Thyroid gland (tissue), 4 donors: ENCODE results near the gene NOTCH2. TPM values are rescaled to one million over a fixed set of nuclear protein-coding genes. Genes with fewer than 3 reads are reported as not detected.
"Not testable (repeated sequence)": the region's sequence is repeated elsewhere in the genome, so short reads cannot be mapped to it uniquely, and the experiment has no call there.

Experiments
- DNase-seq, 2 donors: peaks; one replicate each; pipeline ENCODE4 v3.0.0-alpha.2; 2019
- H3K27ac ChIP-seq, 3 donors: fragments of 200-600 bp; sonication (generic); 1 replicate in 2 of 3; 2 replicates in 1 of 3; pipeline ENCODE4 v1.5.1; 2016 to 2019; ENCODE audit warnings: mild to moderate bottlenecking in 1 of 3, moderate library complexity in 1 of 3
- H3K27me3 ChIP-seq: fragments of 200-600 bp; sonication (generic); one replicate; pipeline ENCODE4 v1.5.1; 2019
- H3K36me3 ChIP-seq, 2 donors: fragments of 200-600 bp; sonication (generic); one replicate each; pipeline ENCODE4 v1.5.1; 2016 to 2019
- H3K4me1 ChIP-seq, 2 donors: fragments of 200-600 bp; sonication (generic); one replicate each; pipeline ENCODE4 v1.5.1; 2017 to 2019
- H3K4me3 ChIP-seq, 3 donors: fragments of 200-600 bp; sonication (generic); replicated peaks in 1 of 3; 1 replicate in 2 of 3; 2 replicates in 1 of 3; pipeline ENCODE4 v1.5.1; 2016; ENCODE audit warnings: mild to moderate bottlenecking in 1 of 3
- H3K9me3 ChIP-seq: fragments of 200-600 bp; sonication (generic); one replicate; pipeline ENCODE4 v1.5.1; 2017
- WGBS, 2 donors: methylation state at CpG; one replicate each; pipeline ENCODE4 v1.1.5; 2017; 5-methylcytosine and 5-hydroxymethylcytosine counted together
- intact Hi-C: fragments of 100-400 bp; cut with DNase I; formaldehyde crosslinking; loops from one replicate; pipeline ENCODE4 v1.15.1; 2023
- total RNA-seq, 4 donors: library from RNA; depleted of rRNA; stranded (reverse); fragments of >200 nt; gene quantifications; one replicate each; pipeline ENCODE4 v1.2.3, GENCODE V29; 2016

The NOTCH2 gene
- total RNA-seq, 4 donors from 2014 or later = 87.2 to 142 (median 115) TPM

- 100% methylated on average over 1 of the region's 6 CpGs for WGBS, 2 donors
- H3K4me1 ChIP-seq, H3K27me3 ChIP-seq, intact Hi-C loops, H3K36me3 ChIP-seq, DNase-seq, H3K27ac ChIP-seq, H3K9me3 ChIP-seq, H3K4me3 ChIP-seq: not testable (repeated sequence)
These were observed 29.7 kb upstream of the NOTCH2 start for GRCh38 chr1:120098986-120099759.

GRCh38 chr1:120096981-120097545 lies 27.6 kb upstream of the NOTCH2 start:
- DNase-seq, H3K36me3 ChIP-seq, H3K4me3 ChIP-seq, H3K4me1 ChIP-seq, intact Hi-C loops, H3K27ac ChIP-seq, H3K9me3 ChIP-seq, H3K27me3 ChIP-seq: not testable (repeated sequence)
- WGBS, 2 donors = 88 to 93% methylated on average over 1 of the region's 1 CpG

GRCh38 chr1:120093548-120094181 lies 24.2 kb upstream of the NOTCH2 start:
- intact Hi-C loops, H3K4me3 ChIP-seq, H3K4me1 ChIP-seq, H3K27ac ChIP-seq, DNase-seq, H3K9me3 ChIP-seq, H3K27me3 ChIP-seq, H3K36me3 ChIP-seq: not testable (repeated sequence)
- 80 to 98% methylated on average over 2 of the region's 4 CpGs for WGBS, 2 donors

GRCh38 chr1:120092232-120093218 lies 23.1 kb upstream of the NOTCH2 start:
- H3K36me3 ChIP-seq, H3K4me3 ChIP-seq, H3K4me1 ChIP-seq, H3K27me3 ChIP-seq, H3K9me3 ChIP-seq, intact Hi-C loops, H3K27ac ChIP-seq, DNase-seq: not testable (repeated sequence)
- WGBS, 2 donors = 79 to 81% methylated on average over 4 of the region's 4 CpGs

GRCh38 chr1:120090830-120091229 lies 21.4 kb upstream of the NOTCH2 start:
- H3K27me3 ChIP-seq, intact Hi-C loops, DNase-seq, H3K36me3 ChIP-seq, H3K9me3 ChIP-seq, H3K4me3 ChIP-seq, H3K27ac ChIP-seq, H3K4me1 ChIP-seq: not testable (repeated sequence)
- no CpG with 5 or more reads among the region's 1 CpG for WGBS, 2 donors

- H3K4me3 ChIP-seq, intact Hi-C loops, H3K27ac ChIP-seq, H3K4me1 ChIP-seq, H3K27me3 ChIP-seq, H3K9me3 ChIP-seq, H3K36me3 ChIP-seq, DNase-seq: not testable (repeated sequence)
- WGBS, 2 donors = 81 to 87% methylated on average over 3 of the region's 4 CpGs
These were observed 18.5 kb upstream of the NOTCH2 start for GRCh38 chr1:120087959-120088358.

- H3K27ac ChIP-seq, H3K27me3 ChIP-seq, H3K9me3 ChIP-seq, H3K36me3 ChIP-seq, DNase-seq, H3K4me3 ChIP-seq, intact Hi-C loops, H3K4me1 ChIP-seq: not testable (repeated sequence)
- WGBS, 2 donors = no CpG with 5 or more reads among the region's 8 CpGs
These were observed 405 bp upstream of the NOTCH2 start for GRCh38 chr1:120069920-120070214.

GRCh38 chr1:120068683-120069066 lies 787 bp downstream of the NOTCH2 start:
- intact Hi-C loops, H3K9me3 ChIP-seq, H3K27me3 ChIP-seq, H3K4me1 ChIP-seq, H3K36me3 ChIP-seq: not testable (repeated sequence)
- DNase-seq = peak; percentile 38 to 44
- peak overlapping the region; percentile 50 to 94 (median 89) for H3K27ac ChIP-seq
- WGBS, 2 donors = no CpG with 5 or more reads among the region's 28 CpGs
- H3K4me3 ChIP-seq = peak overlapping the region in 2 of 3 donors; percentile 30 to 67

GRCh38 chr1:120048208-120048607 lies 21.3 kb downstream of the NOTCH2 start:
- WGBS, 2 donors = 45 to 52% methylated on average over 1 of the region's 2 CpGs
- DNase-seq, H3K4me3 ChIP-seq, intact Hi-C loops, H3K9me3 ChIP-seq, H3K27me3 ChIP-seq, H3K4me1 ChIP-seq, H3K27ac ChIP-seq, H3K36me3 ChIP-seq: not testable (repeated sequence)

- H3K27ac ChIP-seq, H3K9me3 ChIP-seq, intact Hi-C loops, H3K36me3 ChIP-seq, DNase-seq, H3K4me1 ChIP-seq, H3K4me3 ChIP-seq, H3K27me3 ChIP-seq: not testable (repeated sequence)
- 95 to 100% methylated on average over 4 of the region's 4 CpGs for WGBS, 2 donors
These were observed 27.7 kb downstream of the NOTCH2 start for GRCh38 chr1:120041771-120042170.

- H3K27me3 ChIP-seq, H3K4me1 ChIP-seq, DNase-seq, H3K9me3 ChIP-seq, H3K27ac ChIP-seq, H3K4me3 ChIP-seq, intact Hi-C loops, H3K36me3 ChIP-seq: not testable (repeated sequence)
- WGBS, 2 donors = no CpG with 5 or more reads among the region's 3 CpGs
These were observed 37.2 kb downstream of the NOTCH2 start for GRCh38 chr1:120032253-120032652.

- H3K4me1 ChIP-seq, DNase-seq, intact Hi-C loops, H3K9me3 ChIP-seq, H3K27ac ChIP-seq, H3K4me3 ChIP-seq, H3K36me3 ChIP-seq, H3K27me3 ChIP-seq: not testable (repeated sequence)
- 10 to 14% methylated on average over 1 of the region's 1 CpG for WGBS, 2 donors
These were observed 45.7 kb downstream of the NOTCH2 start for GRCh38 chr1:120023791-120024190.
